ENCODE data around the gene KRT8. TPM values are rescaled to one million over a fixed set of nuclear protein-coding genes. Genes with fewer than 3 reads are reported as not detected.
A peak's percentile ranks its signal among the peaks of the same experiment; 100 is the strongest.

KRT8 gene
- total RNA-seq, 2 donors from 2014 or later, result 1,663 to 1,920 TPM

GRCh38 chr12:52914576-52915121 is 9.8 kb upstream of the KRT8 start:
- DNase-seq, result no peak
- Mint-ChIP-seq H3K27me3 (ENCODE audit: insufficient read depth) (peaks cover 2% of the 10 kb centered on the region), H3K4me3 (no peak overlapping the region), H3K27ac (peak overlapping the region; percentile 27), H3K9me3 (no peaks in the 10 kb centered on the region), H3K36me3 (ENCODE audit: low read depth) (no peaks in the 10 kb centered on the region), H3K4me1 (peaks cover 34% of the 10 kb centered on the region)
- H3K27me3 ChIP-seq (ENCODE audit: control insufficient read depth, insufficient read depth, low read length, poor library complexity, severe bottlenecking), result no peaks in the 10 kb centered on the region
- H3K4me1 ChIP-seq (ENCODE audit: control insufficient read depth, insufficient read depth, low read length), result no peaks in the 10 kb centered on the region
- 93 to 100% methylated on average over 4 to 7 of the region's 7 CpGs for WGBS, 2 experiments (ENCODE audit: insufficient coverage in 1 of 2, insufficient read length in 1 of 2)
- H3K36me3 ChIP-seq (ENCODE audit: control insufficient read depth, insufficient read depth, low read length), result no peaks in the 10 kb centered on the region
- H3K9me3 ChIP-seq (ENCODE audit: control insufficient read depth, low read length), result no peaks in the 10 kb centered on the region
- TF ChIP-seq CTCF (conservative IDR thresholded peaks at IDR 0.05), result no peak
- no peak overlapping the region for H3K27ac ChIP-seq (ENCODE audit: low read depth, low read length)
- no peak overlapping the region for H3K9ac ChIP-seq (ENCODE audit: extremely low read depth, low read length, poor library complexity, severe bottlenecking)
- H3K4me3 ChIP-seq (ENCODE audit: low read length), result no peak overlapping the region

GRCh38 chr12:52913431-52913821 is 8.6 kb upstream of the KRT8 start:
- TF ChIP-seq CTCF (conservative IDR thresholded peaks at IDR 0.05), result no peak
- H3K27me3 ChIP-seq (ENCODE audit: control insufficient read depth, insufficient read depth, low read length, poor library complexity, severe bottlenecking), result no peaks in the 10 kb centered on the region
- H3K9me3 ChIP-seq (ENCODE audit: control insufficient read depth, low read length), result no peaks in the 10 kb centered on the region
- Mint-ChIP-seq H3K4me3 (no peak overlapping the region), H3K27me3 (ENCODE audit: insufficient read depth) (peaks cover 2% of the 10 kb centered on the region), H3K4me1 (peaks cover 37% of the 10 kb centered on the region), H3K36me3 (ENCODE audit: low read depth) (no peaks in the 10 kb centered on the region), H3K27ac (peak overlapping the region; percentile 27), H3K9me3 (no peaks in the 10 kb centered on the region)
- H3K4me1 ChIP-seq (ENCODE audit: control insufficient read depth, insufficient read depth, low read length), result no peaks in the 10 kb centered on the region
- H3K36me3 ChIP-seq (ENCODE audit: control insufficient read depth, insufficient read depth, low read length), result no peaks in the 10 kb centered on the region
- no peak overlapping the region for H3K27ac ChIP-seq (ENCODE audit: low read depth, low read length)
- peak; percentile 34 for DNase-seq
- H3K9ac ChIP-seq (ENCODE audit: extremely low read depth, low read length, poor library complexity, severe bottlenecking), result no peak overlapping the region
- no peak overlapping the region for H3K4me3 ChIP-seq (ENCODE audit: low read length)
- WGBS, 2 experiments (ENCODE audit: insufficient coverage in 1 of 2, insufficient read length in 1 of 2), result 97 to 100% methylated on average over 5 to 9 of the region's 9 CpGs

- Histone ChIP-seq H3K9ac (ENCODE audit: extremely low read depth, low read length, poor library complexity, severe bottlenecking) (no peak overlapping the region), H3K4me1 (ENCODE audit: control insufficient read depth, insufficient read depth, low read length) (peaks cover 4% of the 10 kb centered on the region), H3K36me3 (ENCODE audit: control insufficient read depth, insufficient read depth, low read length) (no peaks in the 10 kb centered on the region), H3K4me3 (ENCODE audit: low read length) (no peak overlapping the region), H3K27ac (ENCODE audit: low read depth, low read length) (no peak overlapping the region), H3K27me3 (ENCODE audit: control insufficient read depth, insufficient read depth, low read length, poor library complexity, severe bottlenecking) (no peaks in the 10 kb centered on the region), H3K9me3 (ENCODE audit: control insufficient read depth, low read length) (no peaks in the 10 kb centered on the region)
- Mint-ChIP-seq H3K27ac (no peak overlapping the region), H3K27me3 (ENCODE audit: insufficient read depth) (peaks cover 2% of the 10 kb centered on the region), H3K4me3 (no peak overlapping the region), H3K36me3 (ENCODE audit: low read depth) (no peaks in the 10 kb centered on the region), H3K9me3 (no peaks in the 10 kb centered on the region), H3K4me1 (peaks cover 39% of the 10 kb centered on the region)
- no peak for TF ChIP-seq CTCF (conservative IDR thresholded peaks at IDR 0.05)
- peak; percentile 44 for DNase-seq
- 92 to 95% methylated on average over 5 to 8 of the region's 8 CpGs for WGBS, 2 experiments (ENCODE audit: insufficient coverage in 1 of 2, insufficient read length in 1 of 2)
These were observed 8.0 kb upstream of the KRT8 start for GRCh38 chr12:52912711-52913430.

All from endodermal cell (in vitro differentiated cells).